HG03045 (cell line): ENCODE measurements around the gene MTHFS.
A peak's percentile ranks its signal among the peaks of the same experiment; 100 is the strongest.

ENCODE experiments used
- ATAC-seq: cut with Tn5 transposase; IDR thresholded peaks from one replicate; pipeline ENCODE4 v1.9.1; 2021; ENCODE audit warnings: mild to moderate bottlenecking, moderate library complexity; ENCODE audit not compliant: unreplicated experiment

The MTHFS gene

DNA sequence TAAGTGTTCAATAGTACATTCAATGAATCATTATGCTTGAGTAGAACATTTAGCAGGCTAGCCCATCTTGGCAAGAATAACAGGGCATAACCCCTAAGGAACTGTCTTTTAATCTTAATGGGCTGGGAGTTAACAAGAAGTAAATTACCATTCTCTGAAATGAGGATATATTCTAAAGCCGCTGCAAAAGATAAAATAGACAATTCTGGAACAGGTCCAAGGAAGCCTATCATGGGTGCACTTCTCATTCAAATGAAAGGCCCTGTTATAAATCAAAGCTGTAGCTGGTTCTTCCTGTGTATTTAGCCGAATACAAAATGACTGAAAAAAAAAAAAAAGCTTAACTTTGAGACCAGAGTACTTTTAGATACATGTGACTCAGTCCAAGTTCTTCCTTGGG is 15.6 kb downstream of the MTHFS start:
- no peak for ATAC-seq

DNA sequence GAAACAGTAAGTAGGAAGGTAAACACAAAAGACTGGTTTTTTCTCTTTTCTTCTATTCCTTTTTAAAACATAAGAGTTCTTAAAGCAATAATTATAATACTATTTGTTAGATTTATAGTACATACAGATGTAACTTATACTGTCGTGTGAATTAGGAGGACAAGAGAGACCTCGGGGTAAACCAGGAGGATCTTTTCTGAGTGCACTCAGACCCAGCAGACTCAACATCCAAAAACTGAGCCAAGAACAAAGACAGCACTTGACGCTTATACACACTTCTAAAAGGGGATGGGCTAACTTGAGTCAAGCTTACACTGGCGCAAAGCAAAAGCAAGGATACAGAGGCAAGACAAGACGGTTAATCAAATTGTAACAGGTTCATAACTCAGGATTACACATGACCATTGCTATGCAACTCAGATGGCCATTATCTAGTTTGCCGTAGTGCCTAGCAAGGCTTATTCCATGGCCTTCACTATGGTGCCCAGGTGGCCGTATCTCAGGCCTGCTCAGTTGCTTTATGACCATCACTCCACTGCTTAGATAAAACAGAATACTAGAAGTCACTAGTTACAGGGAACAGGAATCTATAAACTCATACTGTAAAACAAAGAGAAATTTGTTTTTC is 18.6 kb downstream of the MTHFS start:
- ATAC-seq = no peak

DNA sequence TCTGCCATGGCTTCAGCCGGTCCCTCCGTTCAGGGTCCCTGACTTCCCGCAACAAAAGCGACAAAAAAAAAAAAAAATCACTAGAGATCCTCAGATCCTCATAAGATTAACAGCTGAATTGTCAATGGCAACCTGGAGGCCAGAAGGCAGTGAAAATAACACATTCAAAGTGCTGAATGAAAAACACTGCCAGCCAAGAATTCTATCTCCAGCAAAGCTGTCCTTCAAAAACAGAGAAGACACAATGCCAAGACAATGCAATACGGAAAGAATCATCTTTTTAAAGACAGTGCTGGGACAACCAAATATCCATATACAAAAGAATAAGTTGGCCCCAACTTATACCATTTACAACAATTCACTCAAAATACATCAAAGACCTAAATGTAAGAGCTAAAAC is 21.6 kb downstream of the MTHFS start:
- ATAC-seq = no peak

DNA sequence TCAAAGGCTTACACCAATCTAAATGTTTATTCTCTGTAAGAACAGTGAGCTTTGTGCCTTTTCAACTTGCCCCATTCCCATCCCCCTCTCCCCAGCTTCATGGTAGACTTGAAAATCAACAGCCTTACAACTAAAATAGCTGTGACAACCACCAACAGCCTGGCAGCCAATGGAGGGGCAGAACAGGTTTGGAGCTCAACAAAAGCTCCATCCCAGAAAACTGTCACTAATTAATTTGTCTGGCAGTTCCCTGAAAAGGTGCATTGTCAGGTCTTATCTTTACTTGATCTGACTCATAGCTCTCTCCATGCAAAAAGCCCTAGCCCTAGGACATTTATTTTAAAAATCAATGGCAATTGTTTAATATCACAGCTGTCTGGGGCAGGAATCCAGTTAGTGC is 22.6 kb downstream of the MTHFS start:
- no peak for ATAC-seq

DNA sequence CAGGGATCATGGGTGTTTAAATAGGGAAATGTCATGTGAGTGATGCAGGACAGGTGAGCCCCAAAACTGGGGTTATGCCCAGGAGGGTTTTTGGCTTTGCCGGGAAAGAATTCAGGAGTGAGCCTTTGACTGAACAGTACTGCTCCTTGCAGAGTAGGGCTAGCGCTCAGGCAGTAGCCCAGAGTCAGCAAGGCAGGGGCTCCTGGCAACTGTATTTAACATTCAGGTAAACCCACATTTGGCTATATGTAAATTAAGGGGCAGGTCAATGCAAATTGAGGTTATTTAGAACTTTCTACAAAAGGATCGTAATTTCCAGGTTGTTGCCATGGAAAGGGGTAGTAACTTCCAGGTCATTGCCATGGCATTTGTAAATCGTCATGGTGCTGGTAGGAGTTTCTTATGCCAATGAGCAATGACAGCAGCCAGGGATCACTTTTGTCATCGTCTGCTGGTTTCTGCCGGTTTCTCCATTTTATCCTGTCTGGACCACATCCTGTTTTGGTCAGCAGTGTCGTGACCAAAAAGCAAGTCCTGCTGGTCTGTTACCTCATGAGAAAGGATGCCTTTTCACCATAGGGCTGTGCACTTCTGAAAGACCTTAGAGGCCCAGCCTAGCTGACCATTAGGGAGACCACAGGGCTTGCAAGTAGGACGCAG is 24.3 kb downstream of the MTHFS start:
- no peak for ATAC-seq

DNA sequence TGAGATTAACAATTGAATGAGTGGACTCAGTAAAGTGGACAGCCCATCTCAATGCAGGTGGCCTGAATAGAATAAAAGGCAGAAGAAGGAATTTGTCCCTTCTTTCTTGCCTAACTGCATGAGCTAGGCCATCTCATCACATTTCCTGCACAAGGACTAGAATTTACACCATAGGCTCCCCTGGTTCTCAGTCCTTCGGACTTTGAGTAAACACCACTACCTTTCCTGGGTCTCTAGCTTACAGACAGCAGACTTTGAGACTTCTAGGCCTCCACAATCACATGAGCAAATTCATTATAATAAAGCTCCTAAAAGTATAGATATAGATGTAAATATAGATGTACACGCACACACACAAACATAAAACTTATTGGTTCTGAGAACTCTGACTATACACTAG is 28.3 kb downstream of the MTHFS start:
- no peak for ATAC-seq

DNA sequence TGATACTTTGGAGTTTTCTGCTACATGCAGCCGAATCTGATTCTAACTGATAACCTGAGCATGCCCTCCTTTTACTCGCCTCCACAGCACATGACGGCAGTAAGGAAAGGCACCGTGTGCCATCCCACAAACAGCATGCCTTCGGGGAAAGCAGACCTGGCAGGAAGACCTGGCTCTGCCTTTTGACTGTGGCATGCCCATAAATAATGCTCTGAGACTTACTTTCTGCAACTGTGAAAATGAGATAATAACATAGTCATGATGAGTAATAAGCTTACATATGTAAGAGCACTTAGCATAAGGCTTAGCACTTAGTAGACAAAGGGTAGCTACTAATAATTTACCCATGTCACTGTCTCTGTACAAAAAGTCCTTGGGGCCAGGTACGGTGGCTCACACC is 32.9 kb downstream of the MTHFS start:
- no peak for ATAC-seq

DNA sequence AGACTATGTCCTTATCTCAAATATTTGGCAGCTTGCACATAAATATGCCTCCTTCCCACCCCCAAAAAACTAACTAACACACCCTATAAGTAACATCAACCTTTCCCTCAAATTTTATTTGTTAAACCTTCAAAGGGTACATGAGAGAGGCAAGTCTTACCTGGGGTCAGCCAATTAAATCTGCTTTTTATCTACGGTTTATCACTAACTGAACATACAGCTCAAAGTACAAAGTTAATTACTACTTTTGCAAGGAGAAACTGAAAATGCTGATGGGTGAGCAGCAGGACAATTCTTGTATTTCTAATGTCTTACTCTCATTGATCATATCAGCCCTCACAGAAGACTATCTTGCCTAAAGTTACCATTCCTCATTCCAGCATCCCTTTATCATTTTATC is 34.6 kb downstream of the MTHFS start:
- ATAC-seq = no peak

DNA sequence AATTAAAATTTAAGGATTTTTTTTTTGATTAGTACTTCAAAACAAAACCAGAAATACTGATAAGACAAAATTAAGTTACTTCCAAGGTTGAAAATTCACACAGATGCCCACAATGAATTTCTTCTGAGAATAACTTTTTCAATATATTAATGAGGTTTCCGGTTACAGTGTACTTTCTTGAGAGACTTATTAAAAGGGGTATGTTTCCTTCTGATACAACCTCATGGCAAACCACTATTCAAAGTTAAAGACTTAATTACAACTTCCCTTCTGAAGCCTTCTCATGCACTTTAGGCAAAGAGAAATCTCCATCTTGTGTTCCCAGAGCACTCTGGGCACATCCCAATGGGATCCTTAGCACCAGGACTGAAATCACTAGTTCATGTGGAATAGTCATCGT is 36.2 kb downstream of the MTHFS start:
- ATAC-seq = no peak

DNA sequence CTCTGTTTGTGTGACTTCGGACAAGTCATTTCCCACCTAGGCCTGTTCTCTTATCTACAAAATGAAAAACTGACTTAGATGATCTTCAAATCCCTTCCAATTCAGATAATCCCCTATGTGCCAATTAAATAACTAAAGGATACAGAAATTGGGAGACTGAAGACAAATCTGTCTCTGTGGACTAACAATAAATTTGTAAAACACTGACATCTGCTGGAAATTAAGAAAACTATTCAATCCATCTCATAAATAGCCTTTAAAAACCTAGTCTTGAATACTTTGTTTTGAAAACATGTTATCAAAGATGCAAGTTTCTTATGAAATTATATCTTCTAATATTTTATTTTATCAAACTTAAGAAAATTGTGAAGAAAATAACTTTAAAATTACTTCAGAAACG is 38.3 kb downstream of the MTHFS start:
- ATAC-seq = no peak

DNA sequence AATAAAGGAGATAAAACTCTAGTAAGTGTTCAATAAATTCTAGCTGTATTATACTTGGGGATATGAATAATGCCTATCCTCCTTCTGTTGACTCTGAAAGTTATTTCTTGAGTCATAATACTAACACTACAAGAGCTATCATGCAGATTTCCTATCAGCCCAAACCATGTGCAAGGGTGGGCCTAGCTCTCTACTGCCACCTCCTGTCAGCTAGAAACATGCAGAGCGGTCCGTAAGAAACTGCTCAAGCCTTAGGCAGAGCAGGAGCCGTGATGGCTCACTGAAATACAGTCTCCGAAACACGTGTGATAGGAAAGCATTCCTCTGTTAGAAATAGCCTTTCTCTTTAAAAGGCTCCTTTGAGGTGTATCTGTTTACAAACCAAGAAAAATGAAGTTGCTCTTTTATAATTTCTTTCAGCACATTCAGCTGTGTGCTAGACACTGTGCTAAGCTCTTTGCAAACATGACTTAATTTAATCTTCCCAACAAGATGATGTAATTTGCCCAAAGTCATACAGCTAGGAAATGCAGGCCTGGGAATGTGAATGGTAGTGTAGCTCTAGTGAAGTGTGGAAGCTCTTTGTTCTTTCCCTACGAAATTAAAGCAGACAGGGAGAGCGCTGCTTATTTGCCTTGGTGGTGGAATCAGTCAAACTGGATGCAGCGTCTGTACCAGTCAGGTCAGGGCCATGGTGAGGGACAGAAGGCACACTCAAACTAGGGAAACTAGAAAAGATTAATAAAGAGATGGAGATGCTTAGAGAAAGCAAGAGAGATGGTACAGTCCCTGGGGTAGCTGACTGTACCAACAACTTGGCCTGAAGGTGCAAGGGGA is 43.1 kb downstream of the MTHFS start:
- ATAC-seq = peak; percentile 73

DNA sequence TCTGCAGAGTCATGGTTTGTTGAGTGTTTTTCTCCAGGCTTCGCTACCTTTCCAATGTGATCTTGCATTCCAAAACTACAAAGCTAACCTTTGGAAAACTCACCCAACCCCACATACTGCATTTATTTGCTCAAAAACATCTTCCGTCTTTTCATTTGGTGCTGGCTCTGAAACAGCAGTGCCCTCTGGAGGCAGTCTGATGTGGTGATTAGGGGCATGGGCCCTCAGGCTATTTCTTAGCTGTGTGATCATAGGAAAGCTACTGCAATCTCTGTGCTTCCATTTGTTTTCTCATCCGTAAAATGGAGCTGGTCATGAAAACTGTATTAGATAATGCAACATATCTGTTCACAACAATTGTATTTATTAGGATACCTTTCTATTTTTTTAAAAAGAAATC is 47.0 kb downstream of the MTHFS start:
- ATAC-seq = no peak

DNA sequence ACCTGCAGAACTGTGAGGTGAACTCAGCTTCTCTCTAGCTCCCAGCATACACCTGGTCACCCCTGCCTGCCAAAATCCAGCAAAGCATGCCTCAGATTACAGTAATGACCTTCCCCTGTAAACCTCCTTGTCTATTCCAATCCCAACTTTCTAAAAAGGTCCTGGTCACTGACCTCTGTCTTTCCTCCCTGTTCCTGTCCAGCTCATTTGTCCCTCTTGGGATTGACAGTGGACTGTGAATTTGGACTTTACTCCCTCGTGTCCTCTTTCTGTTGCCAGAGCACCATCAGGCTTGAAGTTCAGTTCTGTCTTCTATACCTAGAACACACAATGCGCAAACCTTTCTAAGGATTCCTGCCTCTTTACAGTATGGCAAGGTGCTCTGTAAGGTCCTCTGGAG is 50.3 kb downstream of the MTHFS start:
- ATAC-seq = no peak

DNA sequence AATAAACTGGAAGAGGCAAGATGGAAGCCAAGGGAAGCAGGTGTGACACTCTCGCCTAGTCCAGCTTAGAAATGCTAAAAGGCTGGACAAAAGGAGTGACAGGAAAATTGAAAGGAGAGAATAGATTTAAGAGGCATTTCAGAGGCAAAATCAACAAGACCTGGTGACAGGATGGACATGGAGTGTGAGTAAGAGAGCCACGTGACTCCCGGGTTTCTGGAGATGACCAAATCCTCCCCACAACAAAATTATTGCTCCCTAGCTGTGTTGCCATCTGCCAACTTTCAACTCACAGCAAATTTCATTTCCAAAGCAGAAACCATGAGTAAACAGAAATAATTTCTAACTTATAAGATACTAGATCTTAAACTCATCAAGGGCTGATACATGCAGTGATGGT is 52.6 kb downstream of the MTHFS start:
- no peak for ATAC-seq

DNA sequence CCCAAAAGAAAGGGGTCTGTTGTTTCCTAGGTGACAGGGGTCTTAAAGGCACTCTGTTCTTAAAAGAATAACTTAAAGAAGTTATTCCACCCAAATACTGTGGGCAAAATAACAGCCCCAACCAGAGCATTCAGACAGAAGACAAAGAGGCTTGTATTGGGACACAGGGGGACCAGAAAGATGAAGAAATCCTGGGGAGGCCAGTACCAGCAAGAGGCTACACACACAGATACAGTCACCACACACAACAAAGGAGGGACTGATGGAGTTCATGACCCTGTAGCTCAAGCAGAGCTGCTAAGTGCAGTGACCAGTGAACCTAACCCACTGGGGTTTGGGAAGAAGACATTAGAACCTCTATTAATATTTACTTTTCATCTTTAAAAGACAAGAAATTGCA is 59.0 kb downstream of the MTHFS start:
- no peak for ATAC-seq

DNA sequence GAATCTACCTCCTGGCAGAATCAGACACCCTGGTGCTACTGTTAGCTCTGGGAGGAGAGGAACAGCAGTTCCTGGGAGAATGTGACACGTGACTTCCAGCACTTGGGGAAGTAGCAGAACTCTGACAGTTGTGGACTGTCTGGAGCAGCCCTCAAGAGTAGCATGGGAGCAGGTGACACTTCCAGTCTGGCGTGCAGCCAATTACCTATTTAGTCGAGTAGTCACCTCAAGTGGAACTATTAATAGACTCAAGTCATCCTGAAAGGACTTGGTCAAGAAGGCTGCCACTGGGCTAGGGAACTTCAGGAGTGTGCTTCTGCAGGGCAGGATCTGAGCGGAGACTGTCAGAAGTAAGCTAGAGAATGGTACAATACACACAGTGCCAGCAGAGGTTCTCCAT is 62.3 kb downstream of the MTHFS start:
- ATAC-seq = no peak

DNA sequence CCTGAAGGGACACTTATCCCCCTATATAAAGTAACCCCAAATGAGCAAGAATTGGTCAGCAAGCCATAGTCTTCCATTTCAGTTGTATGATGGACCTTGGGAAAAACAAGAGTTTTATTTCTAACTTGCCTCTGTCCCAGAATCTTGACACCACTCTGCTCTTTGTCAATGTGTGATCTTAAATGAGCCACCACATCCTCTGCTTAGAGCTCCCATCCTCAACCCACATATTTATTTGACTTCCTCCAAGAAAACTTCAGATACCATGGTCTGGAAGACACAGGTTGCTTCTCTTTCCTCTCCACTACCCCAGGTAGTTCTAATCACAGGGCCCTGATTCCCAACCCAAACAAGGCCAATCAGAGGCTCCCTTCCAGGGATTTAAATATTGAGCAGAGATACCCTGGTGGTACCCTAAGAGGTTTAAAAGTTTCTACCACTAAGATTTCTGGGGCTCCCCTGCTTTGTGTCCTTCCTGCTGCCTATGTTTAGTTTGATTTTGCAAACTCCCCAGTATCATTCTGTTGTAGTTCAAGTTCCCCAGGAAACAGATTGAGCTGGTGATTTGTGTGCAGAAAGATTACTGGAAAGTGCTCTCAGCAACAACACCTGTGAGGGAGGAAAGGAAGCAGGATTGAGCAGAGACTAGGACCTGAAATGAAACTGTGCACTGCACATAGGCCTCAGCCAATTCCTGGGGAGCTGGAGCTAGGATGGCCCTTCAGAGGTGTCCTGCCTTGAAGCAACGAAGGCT is 64.3 kb downstream of the MTHFS start:
- no peak for ATAC-seq

DNA sequence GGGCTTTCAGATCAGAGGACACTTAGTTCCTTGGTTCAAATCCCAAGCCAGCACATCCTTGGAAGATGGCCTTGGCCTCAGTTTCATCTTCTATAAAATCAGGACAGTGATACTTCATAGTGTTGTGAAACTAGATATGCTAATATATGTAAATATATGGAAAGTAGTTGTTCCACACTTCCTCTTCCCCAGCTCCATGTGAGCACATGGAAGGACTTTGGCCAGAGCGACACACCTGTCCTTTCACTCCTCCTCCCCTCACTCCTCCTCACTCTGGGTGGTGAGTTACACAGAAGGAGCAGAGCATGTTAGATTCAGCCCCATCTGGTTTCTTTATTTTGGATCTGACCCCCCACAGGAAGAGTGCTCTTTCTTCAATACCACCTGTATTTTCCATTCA is 65.2 kb downstream of the MTHFS start:
- ATAC-seq = no peak

DNA sequence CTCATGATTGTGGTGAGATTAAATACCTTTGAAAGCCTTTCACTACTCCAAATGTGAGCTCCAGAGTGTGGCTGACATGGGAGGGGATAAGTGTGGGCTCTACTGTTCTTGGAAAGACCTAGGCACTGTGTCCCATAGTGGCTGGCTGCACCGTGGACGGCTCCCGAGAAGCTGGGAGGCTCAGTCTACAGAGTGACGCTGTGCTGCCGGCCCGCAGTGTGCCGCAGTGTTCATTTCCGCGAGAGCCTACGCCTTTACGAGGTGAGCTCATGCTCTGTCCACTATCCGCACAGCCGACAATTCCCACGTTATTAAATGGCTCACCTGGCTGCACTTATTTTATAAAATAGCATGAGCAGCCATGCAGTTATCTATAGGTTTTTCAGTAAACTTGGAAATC is 66.9 kb downstream of the MTHFS start:
- no peak for ATAC-seq

DNA sequence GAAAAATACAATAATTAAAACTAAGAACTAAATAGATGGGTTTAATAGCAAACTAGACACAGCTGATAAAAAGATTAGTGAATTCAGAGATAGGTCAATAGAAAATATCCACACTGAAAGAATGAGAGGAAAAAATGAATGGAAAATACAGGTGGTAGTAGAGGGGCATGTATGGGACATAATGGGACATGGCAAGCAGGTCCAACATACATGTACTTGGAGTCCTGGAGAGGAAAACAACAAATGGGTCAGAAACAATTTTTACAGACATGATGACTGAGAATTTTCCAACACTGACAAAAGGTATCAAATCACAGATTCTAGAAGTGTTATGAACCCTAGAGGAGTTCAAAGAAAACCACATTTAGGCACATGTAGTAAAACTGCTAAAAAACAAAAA is 68.4 kb downstream of the MTHFS start:
- no peak for ATAC-seq

DNA sequence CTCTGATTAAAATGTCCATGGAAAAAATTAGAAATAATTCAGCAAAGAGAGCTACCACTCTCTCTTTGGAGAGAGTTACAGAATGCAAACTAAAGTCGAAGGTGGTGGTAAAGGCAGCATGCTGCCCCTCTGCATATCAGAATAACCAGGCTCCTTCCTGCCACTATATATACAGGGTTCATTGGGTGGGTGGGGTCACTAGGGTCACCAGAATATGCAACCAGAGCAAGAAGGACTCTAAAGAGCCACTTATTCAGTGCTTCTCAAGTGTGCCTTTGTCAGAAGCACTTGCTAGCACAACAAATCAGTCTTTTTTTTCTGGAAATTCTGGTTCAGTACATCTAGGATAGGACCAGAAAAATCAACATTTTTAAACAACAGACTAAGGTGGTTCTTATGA is 70.0 kb downstream of the MTHFS start:
- no peak for ATAC-seq
